Stimulated activated CD4-positive, alpha-beta T cell treated with anti-CD3 and anti-CD28 coated beads, Interleukin-15, amount 100 ng/mL, for 24 hours (primary cell): Measurements from ENCODE around the gene CCNJL.

Experiments
- DNase-seq: peaks from one replicate; pipeline ENCODE4 v3.0.0-alpha.2; 2020

The CCNJL gene

GRCh38 chr5:160211352-160211751, 101.0 kb downstream of the CCNJL start:
- DNase-seq: no peak

- no peak for DNase-seq
Observed at GRCh38 chr5:160210606-160211005, 101.8 kb downstream of the CCNJL start.

- DNase-seq: no peak
Observed at GRCh38 chr5:160209917-160210316, 102.4 kb downstream of the CCNJL start.

GRCh38 chr5:160207061-160207460, 105.3 kb downstream of the CCNJL start:
- DNase-seq: no peak
